Brain microvascular endothelial cell (primary cell): Measurements from ENCODE around the gene DLG1.

Experiments
- DNase-seq: peaks from one replicate; pipeline ENCODE4 v3.0.0-alpha.2; 2020
- H3K27ac ChIP-seq: fragments of 250-450 bp; sonication (Bioruptor Pico); 2 replicates; pipeline ENCODE4 v1.5.1; 2020; ENCODE audit warnings: mild to moderate bottlenecking, moderate library complexity
- H3K27me3 ChIP-seq: fragments of 250-450 bp; sonication (Bioruptor Pico); replicated peaks from 2 replicates; pipeline ENCODE4 v1.5.1; 2020; ENCODE audit warnings: mild to moderate bottlenecking
- H3K36me3 ChIP-seq: fragments of 250-450 bp; sonication (Bioruptor Pico); replicated peaks from 2 replicates; pipeline ENCODE4 v1.5.1; 2020; ENCODE audit warnings: mild to moderate bottlenecking
- H3K4me3 ChIP-seq: 2 replicates; pipeline ENCODE4 v1.5.1; 2011; ENCODE audit warnings: low read depth, mild to moderate bottlenecking, control low read depth, low read length, moderate library complexity
- CTCF ChIP-seq: IDR thresholded peaks from 2 replicates; pipeline ENCODE4 v1.5.1; 2011; ENCODE audit warnings: low read depth, mild to moderate bottlenecking, moderate library complexity, low read length, control low read depth, inconsistent platforms; ENCODE audit errors: missing control alignments
- in situ Hi-C: cut with HindIII; loops from 2 replicates; pipeline ENCODE4 v1.10.0; 2017; ENCODE audit warnings: low sequenced_read_pairs, low pct_ligation_motif_present

DLG1 gene

DNA sequence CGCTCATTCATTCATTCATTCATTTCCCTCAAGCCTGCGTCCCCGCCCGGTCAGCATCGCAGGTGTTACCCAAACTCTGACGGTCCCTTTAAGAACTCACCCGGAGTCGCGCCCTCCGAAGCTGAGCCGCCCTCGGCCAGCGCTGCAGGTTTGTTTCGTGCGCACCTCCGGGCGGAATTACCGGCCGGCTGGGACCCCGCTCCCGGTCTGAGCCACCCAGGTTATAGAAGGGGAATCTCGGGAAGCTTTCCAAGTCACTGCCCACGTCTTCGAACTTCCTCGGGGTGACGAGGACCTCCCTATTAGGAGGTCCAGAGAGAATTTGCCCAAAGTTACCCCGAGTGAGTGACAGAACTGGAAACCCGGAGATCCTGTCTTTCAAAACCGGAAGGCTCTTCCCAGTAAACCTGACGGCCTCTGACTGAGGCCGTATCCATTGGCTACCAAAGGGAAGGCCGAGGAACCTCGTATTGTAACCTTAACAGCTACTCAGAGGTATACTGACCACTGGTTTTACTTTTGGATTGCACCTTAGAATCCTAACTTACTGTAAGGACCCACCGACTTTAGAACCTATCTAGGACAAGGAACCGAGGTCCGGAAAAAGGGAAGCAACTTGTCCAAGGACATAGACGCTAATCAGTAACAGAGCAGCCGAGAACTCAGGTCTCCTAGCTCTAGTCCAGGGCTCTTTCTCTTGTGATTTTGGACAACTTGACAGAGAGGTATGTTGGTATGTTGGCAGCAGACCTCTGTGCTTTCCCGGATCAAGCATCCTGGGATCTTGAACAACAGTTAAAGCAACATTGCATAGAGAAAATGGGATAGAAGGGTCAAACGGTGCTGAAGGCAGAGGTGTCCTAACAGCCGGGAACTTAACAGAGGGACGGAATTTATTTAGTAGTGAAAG, 788 bp upstream of the DLG1 start:
- in situ Hi-C loops = loop anchor here (25.0 kb wide), 1 partner anchor 213 kb away; no protein-coding TSS in a partner anchor
- Histone ChIP-seq H3K36me3 (peaks cover 18% of the 10 kb centered on the region), H3K4me3 (peak overlapping the region; percentile 88), H3K27ac (peak overlapping the region; percentile 96), H3K27me3 (no peaks in the 10 kb centered on the region)
- TF ChIP-seq CTCF = no peak
- DNase-seq = no peak

DNA sequence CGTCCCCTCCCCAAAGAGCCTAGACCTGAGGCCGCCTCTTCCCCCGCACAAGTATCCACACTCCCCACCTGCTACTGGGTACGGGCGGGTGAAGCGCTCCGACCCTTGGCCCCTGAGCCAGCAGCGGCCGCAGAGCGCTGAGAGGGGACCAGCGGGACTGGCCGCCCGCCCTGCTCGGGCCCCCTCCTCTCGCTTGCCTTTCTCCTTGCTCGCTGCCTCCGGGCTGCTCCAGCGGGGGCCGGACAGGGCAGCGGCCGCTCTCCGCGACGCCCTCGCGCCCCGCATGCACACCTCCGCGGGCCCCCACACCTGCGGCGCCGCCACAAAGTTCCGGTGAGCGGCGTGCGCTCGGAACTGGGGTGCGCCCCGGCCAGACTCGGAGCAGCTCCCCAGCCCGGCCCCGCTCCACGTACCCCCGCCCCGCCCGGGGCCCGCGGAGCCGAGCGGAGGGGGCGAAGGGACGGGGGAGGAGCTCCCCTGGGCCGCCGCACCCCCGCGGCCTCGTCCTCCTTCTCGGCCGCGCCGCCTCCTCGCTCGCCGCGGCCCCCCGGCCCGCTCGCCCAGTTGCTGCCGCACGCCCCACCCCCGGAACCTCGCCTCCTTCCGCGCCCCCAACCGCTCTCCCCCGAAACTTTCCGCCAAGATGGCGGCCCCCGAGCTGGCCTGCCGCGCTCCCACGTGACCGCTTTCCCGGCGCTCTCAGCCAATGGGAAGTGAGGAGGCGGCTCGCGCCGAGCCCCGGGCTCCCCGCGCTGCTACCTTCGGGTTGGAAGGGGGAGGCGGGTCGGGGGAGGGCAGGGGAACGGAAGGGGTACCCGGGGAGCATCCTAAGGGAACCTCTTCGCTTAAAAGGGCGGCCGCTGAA, 704 bp downstream of the DLG1 start:
- peak overlapping the region; percentile 96 for H3K27ac ChIP-seq
- no peak for TF ChIP-seq CTCF
- H3K4me3 ChIP-seq = peak overlapping the region; percentile 88
- H3K36me3 ChIP-seq = peaks cover 25% of the 10 kb centered on the region
- in situ Hi-C loops = loop anchor here (25.0 kb wide), 1 partner anchor 215 kb away; no protein-coding TSS in a partner anchor
- peak; percentile 77 for DNase-seq
- H3K27me3 ChIP-seq = no peaks in the 10 kb centered on the region

DNA sequence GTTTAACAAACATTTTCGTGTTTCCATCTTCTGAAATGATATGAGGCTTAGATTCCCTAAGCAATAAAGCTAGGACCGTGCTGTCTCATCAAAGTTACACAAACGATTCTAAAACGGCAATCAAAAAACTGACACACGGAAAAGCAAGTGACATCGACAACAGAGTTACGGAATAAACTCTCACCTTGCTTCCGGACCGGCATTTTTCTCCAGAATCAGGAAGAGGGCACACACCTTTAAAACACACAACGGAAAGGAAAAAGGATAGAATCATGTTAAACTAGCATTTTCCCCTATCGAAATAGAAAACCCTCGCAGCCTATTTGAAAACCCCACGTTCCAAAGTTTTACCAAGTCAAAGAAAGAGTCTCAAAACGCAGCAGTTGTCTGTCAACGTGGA, 1.4 kb downstream of the DLG1 start:
- H3K4me3 ChIP-seq = peak overlapping the region; percentile 88
- peak overlapping the region; percentile 96 for H3K27ac ChIP-seq
- TF ChIP-seq CTCF = no peak
- peaks cover 32% of the 10 kb centered on the region for H3K36me3 ChIP-seq
- no peaks in the 10 kb centered on the region for H3K27me3 ChIP-seq
- DNase-seq = no peak
- in situ Hi-C loops = loop anchor here (25.0 kb wide), 1 partner anchor 215 kb away; no protein-coding TSS in a partner anchor

DNA sequence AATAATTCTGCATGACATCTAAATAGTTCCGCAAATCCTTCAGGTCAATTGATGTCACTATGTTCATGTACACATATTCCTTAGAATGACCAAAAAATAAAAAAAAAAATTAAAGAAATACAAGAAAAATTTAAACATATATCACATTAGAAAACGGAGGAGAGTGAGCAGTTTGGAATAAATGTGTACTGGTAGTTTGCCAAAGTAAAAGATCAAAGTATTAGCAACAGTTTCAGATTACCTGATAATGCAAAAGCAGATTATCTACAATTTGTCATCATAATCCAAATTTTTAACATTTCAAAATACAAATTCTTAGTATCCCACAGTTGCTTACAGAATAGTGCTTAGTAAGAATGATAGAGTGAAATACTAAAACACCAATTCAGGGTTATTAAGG, 1.9 kb downstream of the DLG1 start:
- Histone ChIP-seq H3K4me3 (peak overlapping the region; percentile 88), H3K36me3 (peaks cover 36% of the 10 kb centered on the region), H3K27me3 (no peaks in the 10 kb centered on the region), H3K27ac (peak overlapping the region; percentile 96)
- TF ChIP-seq CTCF = no peak
- no peak for DNase-seq
- in situ Hi-C loops = loop anchor here (25.0 kb wide), 1 partner anchor 216 kb away; no protein-coding TSS in a partner anchor

- Histone ChIP-seq H3K36me3 (peaks cover 43% of the 10 kb centered on the region), H3K4me3 (peak overlapping the region; percentile 88), H3K27me3 (no peaks in the 10 kb centered on the region), H3K27ac (peak overlapping the region; percentile 96)
- DNase-seq = no peak
- in situ Hi-C loops = loop anchor here (25.0 kb wide), 1 partner anchor 216 kb away; no protein-coding TSS in a partner anchor
- no peak for TF ChIP-seq CTCF
These were observed 2.5 kb downstream of the DLG1 start for GRCh38 chr3:197295871-197296270.
